ENCODE results near the gene PDE4B.

- TF ChIP-seq EZH2 (IDR thresholded peaks at IDR 0.05; ENCODE audit: borderline replicate concordance, control insufficient read depth, low read depth, low read length) (no peak), SMAD5 (IDR thresholded peaks at IDR 0.05; ENCODE audit: low read depth) (no peak), CTCF (IDR thresholded peaks at IDR 0.05 in 2 of 3, conservative IDR thresholded peaks at IDR 0.05 in 1 of 3; ENCODE audit: control insufficient read depth in 2 of 3, extremely low read depth in 1 of 3, insufficient read depth in 1 of 3, low read depth in 3 of 3, low read length in 3 of 3) (no peak), CBFB (IDR thresholded peaks at IDR 0.05; ENCODE audit: low read depth) (no peak), NR2C2 (IDR thresholded peaks at IDR 0.05; ENCODE audit: borderline replicate concordance, control insufficient read depth, insufficient read length, low read depth) (no peak), FOS (IDR thresholded peaks at IDR 0.05; ENCODE audit: borderline replicate concordance, extremely low read depth, insufficient read length) (no peak), EP300 (IDR thresholded peaks at IDR 0.05; ENCODE audit: borderline replicate concordance in 1 of 2, control insufficient read depth in 1 of 2, low read depth in 2 of 2, low read length in 2 of 2) (no peak)
Observed at GRCh38 chr1:65949933-65950332, 157.2 kb downstream of the PDE4B start.

All from GM12878 (cell line).